ENCODE measurements around the gene CNOT6L. TPM values are rescaled to one million over a fixed set of nuclear protein-coding genes. Genes with fewer than 3 reads are reported as not detected.

CNOT6L gene
- total RNA-seq, 1 donor from 2014 or later = 21.8 TPM

GRCh38 chr4:77712675-77713074 lies 106.5 kb downstream of the CNOT6L start:
- TF ChIP-seq, protein P1, sequence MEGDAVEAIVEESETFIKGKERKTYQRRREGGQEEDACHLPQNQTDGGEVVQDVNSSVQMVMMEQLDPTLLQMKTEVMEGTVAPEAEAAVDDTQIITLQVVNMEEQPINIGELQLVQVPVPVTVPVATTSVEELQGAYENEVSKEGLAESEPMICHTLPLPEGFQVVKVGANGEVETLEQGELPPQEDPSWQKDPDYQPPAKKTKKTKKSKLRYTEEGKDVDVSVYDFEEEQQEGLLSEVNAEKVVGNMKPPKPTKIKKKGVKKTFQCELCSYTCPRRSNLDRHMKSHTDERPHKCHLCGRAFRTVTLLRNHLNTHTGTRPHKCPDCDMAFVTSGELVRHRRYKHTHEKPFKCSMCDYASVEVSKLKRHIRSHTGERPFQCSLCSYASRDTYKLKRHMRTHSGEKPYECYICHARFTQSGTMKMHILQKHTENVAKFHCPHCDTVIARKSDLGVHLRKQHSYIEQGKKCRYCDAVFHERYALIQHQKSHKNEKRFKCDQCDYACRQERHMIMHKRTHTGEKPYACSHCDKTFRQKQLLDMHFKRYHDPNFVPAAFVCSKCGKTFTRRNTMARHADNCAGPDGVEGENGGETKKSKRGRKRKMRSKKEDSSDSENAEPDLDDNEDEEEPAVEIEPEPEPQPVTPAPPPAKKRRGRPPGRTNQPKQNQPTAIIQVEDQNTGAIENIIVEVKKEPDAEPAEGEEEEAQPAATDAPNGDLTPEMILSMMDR (IDR thresholded peaks at IDR 0.05; ENCODE audit: borderline replicate concordance) = no peak

GRCh38 chr4:77711469-77711868 lies 107.7 kb downstream of the CNOT6L start:
- H3K4me3 ChIP-seq = no peak overlapping the region
- no peaks in the 10 kb centered on the region for H3K9me3 ChIP-seq (replicated peaks)
- no peak for DNase-seq
- H3K4me1 ChIP-seq = no peaks in the 10 kb centered on the region
- no peak overlapping the region for H3K27ac ChIP-seq (replicated peaks)
- intact Hi-C loops (cut with micrococcal nuclease) = no loop called here
- TF ChIP-seq, protein P1 (IDR thresholded peaks at IDR 0.05; ENCODE audit: borderline replicate concordance) = no peak
- H3K36me3 ChIP-seq = no peaks in the 10 kb centered on the region
- no peaks in the 10 kb centered on the region for H3K27me3 ChIP-seq (ENCODE audit: low read depth)

More at GRCh38 chr4:77712675-77713074, 106.5 kb downstream of the CNOT6L start:
- no peak for DNase-seq
- Histone ChIP-seq H3K4me3 (no peak overlapping the region), H3K27ac (replicated peaks) (no peak overlapping the region), H3K27me3 (ENCODE audit: low read depth) (no peaks in the 10 kb centered on the region), H3K9me3 (replicated peaks) (no peaks in the 10 kb centered on the region), H3K4me1 (no peaks in the 10 kb centered on the region), H3K36me3 (peaks cover 10% of the 10 kb centered on the region)
- intact Hi-C loops (cut with micrococcal nuclease) = no loop called here

DNA sequence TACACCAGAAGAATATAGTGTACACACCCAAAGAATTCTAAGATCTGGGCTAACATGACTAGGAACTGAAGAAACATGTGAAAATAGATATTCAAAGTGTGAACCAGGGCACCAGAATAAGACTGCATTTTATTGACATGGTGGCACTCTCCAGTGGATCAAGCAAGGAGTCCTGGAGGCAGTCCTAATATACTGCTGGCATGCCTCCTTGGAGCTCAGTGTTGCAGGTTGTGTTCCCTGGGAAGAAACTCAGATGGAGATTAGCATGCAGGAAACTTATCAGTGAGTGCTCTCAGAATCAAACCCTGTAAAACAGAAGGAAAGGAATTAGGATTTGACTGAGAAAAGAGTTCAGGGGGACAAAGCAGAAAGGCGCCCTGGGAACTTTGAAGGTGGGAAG lies 108.5 kb downstream of the CNOT6L start:
- Histone ChIP-seq H3K4me1 (no peaks in the 10 kb centered on the region), H3K9me3 (replicated peaks) (no peaks in the 10 kb centered on the region), H3K4me3 (no peak overlapping the region), H3K27me3 (ENCODE audit: low read depth) (no peaks in the 10 kb centered on the region), H3K27ac (replicated peaks) (no peak overlapping the region), H3K36me3 (no peaks in the 10 kb centered on the region)
- DNase-seq = no peak
- intact Hi-C loops (cut with micrococcal nuclease) = no loop called here
- TF ChIP-seq, protein P1 (IDR thresholded peaks at IDR 0.05; ENCODE audit: borderline replicate concordance) = no peak

DNA sequence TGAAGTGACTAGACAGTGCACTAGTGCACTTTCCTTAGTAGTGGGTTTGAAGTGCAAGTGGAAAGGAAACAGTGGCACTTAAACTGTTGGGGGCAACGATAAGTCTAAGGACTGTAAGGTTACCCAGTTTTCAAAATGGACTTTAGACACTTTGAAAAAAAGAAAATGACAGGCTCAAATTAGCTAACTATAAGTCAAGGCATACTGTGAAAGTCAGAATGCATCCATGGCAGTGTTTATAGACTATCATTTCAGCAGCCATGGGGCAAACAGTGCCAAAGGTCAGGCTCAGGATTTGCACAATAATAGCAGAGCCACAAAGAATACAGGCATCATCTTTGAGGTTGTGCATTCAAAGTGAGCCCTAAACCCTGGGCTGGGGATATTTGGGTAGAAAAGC lies 109.1 kb downstream of the CNOT6L start:
- Histone ChIP-seq H3K4me3 (no peak overlapping the region), H3K4me1 (no peaks in the 10 kb centered on the region), H3K36me3 (no peaks in the 10 kb centered on the region), H3K9me3 (replicated peaks) (no peaks in the 10 kb centered on the region), H3K27ac (replicated peaks) (no peak overlapping the region), H3K27me3 (ENCODE audit: low read depth) (no peaks in the 10 kb centered on the region)
- no peak for DNase-seq
- TF ChIP-seq, protein P1 (IDR thresholded peaks at IDR 0.05; ENCODE audit: borderline replicate concordance) = no peak
- intact Hi-C loops (cut with micrococcal nuclease) = no loop called here

DNA sequence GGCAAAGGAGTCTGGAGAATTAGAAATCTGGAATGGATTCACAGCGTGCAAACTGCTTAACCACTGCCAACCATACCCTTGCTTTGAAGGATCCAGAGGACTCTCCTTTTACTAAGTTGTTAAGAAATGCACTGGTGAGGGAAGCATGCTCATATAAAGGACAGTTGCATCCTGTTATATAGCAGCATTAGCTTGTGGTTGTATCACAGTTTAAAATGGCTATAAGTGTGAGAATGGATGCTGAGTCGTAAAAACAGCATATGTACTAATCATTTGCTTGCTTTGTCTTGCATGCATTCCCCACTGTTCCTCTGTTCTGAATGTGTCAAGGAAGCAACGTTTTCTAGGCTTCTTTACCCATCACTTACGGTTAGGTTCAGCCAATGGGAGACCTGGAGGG lies 112.5 kb downstream of the CNOT6L start:
- Histone ChIP-seq H3K9me3 (replicated peaks) (no peaks in the 10 kb centered on the region), H3K4me3 (no peak overlapping the region), H3K36me3 (no peaks in the 10 kb centered on the region), H3K4me1 (no peaks in the 10 kb centered on the region), H3K27me3 (ENCODE audit: low read depth) (no peaks in the 10 kb centered on the region), H3K27ac (replicated peaks) (no peak overlapping the region)
- intact Hi-C loops (cut with micrococcal nuclease) = no loop called here
- DNase-seq = no peak
- TF ChIP-seq, protein P1 (IDR thresholded peaks at IDR 0.05; ENCODE audit: borderline replicate concordance) = no peak

GRCh38 chr4:77703666-77704065 lies 115.5 kb downstream of the CNOT6L start:
- no peaks in the 10 kb centered on the region for H3K27me3 ChIP-seq (ENCODE audit: low read depth)
- no peak for DNase-seq
- H3K4me3 ChIP-seq = no peak overlapping the region
- TF ChIP-seq, protein P1 (IDR thresholded peaks at IDR 0.05; ENCODE audit: borderline replicate concordance) = no peak
- H3K9me3 ChIP-seq (replicated peaks) = no peaks in the 10 kb centered on the region
- H3K36me3 ChIP-seq = no peaks in the 10 kb centered on the region
- H3K4me1 ChIP-seq = peaks cover 15% of the 10 kb centered on the region
- intact Hi-C loops (cut with micrococcal nuclease) = no loop called here
- no peak overlapping the region for H3K27ac ChIP-seq (replicated peaks)

Measured in left ventricle myocardium inferior (tissue), 1 donor.